Ecto neural progenitor cell (in vitro differentiated cells): ENCODE results near the gene SPEF1.

Experiments used
- DNase-seq: peaks from one replicate; pipeline ENCODE4 v3.0.0-alpha.2; 2018; ENCODE audit warnings: low spot score

The SPEF1 gene

GRCh38 chr20:3787324-3788014 is 6.2 kb upstream of the SPEF1 start:
- DNase-seq, result peak; percentile 37

- peak; percentile 92 for DNase-seq
These were observed 5.5 kb upstream of the SPEF1 start, which contains the start of gene CENPB for GRCh38 chr20:3786665-3787323. Gene CENPB (minus strand): TSS chr20:3786740. CDS start chr20:3786483, 257 bp downstream.

GRCh38 chr20:3786126-3786484 is 4.9 kb upstream of the SPEF1 start:
- DNase-seq, result no peak

GRCh38 chr20:3785240-3786125 is 4.2 kb upstream of the SPEF1 start:
- DNase-seq, result peak; percentile 66

GRCh38 chr20:3784863-3785239 is 3.6 kb upstream of the SPEF1 start:
- peak; percentile 32 for DNase-seq

GRCh38 chr20:3784216-3784853 is 3.1 kb upstream of the SPEF1 start:
- DNase-seq, result peak; percentile 41

- DNase-seq, result peak; percentile 41
These were observed 2.4 kb upstream of the SPEF1 start for GRCh38 chr20:3783511-3784195.

- peak; percentile 36 for DNase-seq
These were observed 1.8 kb upstream of the SPEF1 start for GRCh38 chr20:3783068-3783489.

GRCh38 chr20:3782597-3782996 is 1.3 kb upstream of the SPEF1 start:
- DNase-seq, result no peak

GRCh38 chr20:3778976-3779375 is 2.3 kb downstream of the SPEF1 start:
- peak; percentile 46 for DNase-seq

GRCh38 chr20:3777716-3778629 is 3.3 kb downstream of the SPEF1 start:
- peak; percentile 72 for DNase-seq

- DNase-seq, result no peak
These were observed 3.9 kb downstream of the SPEF1 start for GRCh38 chr20:3777381-3777715.

GRCh38 chr20:3775457-3776108 is 5.7 kb downstream of the SPEF1 start:
- DNase-seq, result no peak

- DNase-seq, result no peak
These were observed 9.6 kb downstream of the SPEF1 start for GRCh38 chr20:3771552-3772058.

GRCh38 chr20:3768342-3769130 is 12.7 kb downstream of the SPEF1 start:
- DNase-seq, result peak; percentile 90

- peak; percentile 99 for DNase-seq
These were observed 13.6 kb downstream of the SPEF1 start, which contains the start of gene ADISSP for GRCh38 chr20:3767427-3768341. Gene ADISSP (minus strand): TSS chr20:3767753. CDS start chr20:3760100, 7,653 bp downstream.

GRCh38 chr20:3767110-3767426 is 14.2 kb downstream of the SPEF1 start:
- DNase-seq, result no peak
